Smooth muscle cell (in vitro differentiated cells): ENCODE results near the gene LPGAT1. TPM values are rescaled to one million over a fixed set of nuclear protein-coding genes. Genes with fewer than 3 reads are reported as not detected.

Source experiments
- DNase-seq: peaks from one replicate; lab custom pipeline; 2025; ENCODE audit not compliant: unreplicated experiment; lab: John Stamatoyannopoulos, UW
- H2AFZ ChIP-seq: fragments of 200-600 bp; sonication (generic); 2 replicates; pipeline ENCODE4 v1.6.0; 2016; ENCODE audit warnings: antibody characterized with exemption, low read depth, mild to moderate bottlenecking
- H3F3A ChIP-seq: fragments of 200-600 bp; sonication (generic); 2 replicates; pipeline ENCODE4 v1.6.0; 2017; ENCODE audit warnings: antibody characterized with exemption, low read depth
- H3K27ac ChIP-seq: fragments of 200-600 bp; sonication (generic); 2 replicates; pipeline ENCODE4 v1.5.1; 2016; ENCODE audit warnings: low read depth, mild to moderate bottlenecking
- H3K27me3 ChIP-seq: fragments of 200-600 bp; sonication (generic); 2 replicates; pipeline ENCODE4 v1.6.1; 2016; ENCODE audit warnings: low read depth, mild to moderate bottlenecking
- H3K36me3 ChIP-seq: fragments of 200-600 bp; sonication (generic); 2 replicates; pipeline ENCODE4 v1.5.1; 2016; ENCODE audit warnings: low read depth
- H3K4me1 ChIP-seq: fragments of 200-600 bp; sonication (generic); 2 replicates; pipeline ENCODE4 v1.5.1; 2016; ENCODE audit warnings: low read depth
- H3K4me2 ChIP-seq: fragments of 200-600 bp; sonication (generic); 2 replicates; pipeline ENCODE4 v1.6.0; 2016; ENCODE audit warnings: mild to moderate bottlenecking
- H3K4me3 ChIP-seq: fragments of 200-600 bp; sonication (generic); 2 replicates; pipeline ENCODE4 v1.5.1; 2016; ENCODE audit warnings: mild to moderate bottlenecking
- H3K79me2 ChIP-seq: fragments of 200-600 bp; sonication (generic); 2 replicates; pipeline ENCODE4 v1.6.0; 2016; ENCODE audit warnings: low read depth, mild to moderate bottlenecking
- H3K9ac ChIP-seq: fragments of 200-600 bp; sonication (generic); 2 replicates; pipeline ENCODE4 v1.6.0; 2016; ENCODE audit warnings: low read depth
- H3K9me3 ChIP-seq: fragments of 200-600 bp; sonication (generic); replicated peaks from 2 replicates; pipeline ENCODE4 v1.5.1; 2016; ENCODE audit warnings: low read depth
- H4K20me1 ChIP-seq: fragments of 200-600 bp; sonication (generic); 2 replicates; pipeline ENCODE4 v1.6.0; 2016; ENCODE audit warnings: low read depth
- CTCF ChIP-seq: fragments of 200-600 bp; sonication (generic); IDR thresholded peaks from 2 replicates; pipeline ENCODE4 v1.5.1; 2017; ENCODE audit warnings: borderline replicate concordance, mild to moderate bottlenecking, antibody characterized with exemption; ENCODE audit not compliant: insufficient read depth, poor library complexity, severe bottlenecking
- WGBS: methylation state at CpG from one replicate; pipeline ENCODE4 v1.1.7; 2016; ENCODE audit warnings: low lambda C conversion rate; 5-methylcytosine and 5-hydroxymethylcytosine counted together
- polyA plus RNA-seq: library from polyadenylated mRNA; unstranded; fragments of >200 nt; fragmentation: Nextera tagmentation; extraction: Ambion mirVana; gene quantifications from 2 replicates; pipeline ENCODE4 v1.2.1, GENCODE V29; 2016
- total RNA-seq: library from RNA; depleted of rRNA; stranded (reverse); fragments of >200 nt; gene quantifications from 2 replicates; pipeline ENCODE4 v1.2.3, GENCODE V29; 2014

The LPGAT1 gene
- total and polyA plus RNA-seq, 2 experiments from 2014 or later: 12.0 to 39.7 TPM

- no peaks in the 10 kb centered on the region for H3F3A ChIP-seq
- H3K9ac ChIP-seq: no peak overlapping the region
- no peaks in the 10 kb centered on the region for H3K9me3 ChIP-seq
- H3K36me3 ChIP-seq: peaks cover 9% of the 10 kb centered on the region
- WGBS: 95% methylated on average over 5 of the region's 5 CpGs
- no peak for TF ChIP-seq CTCF
- H3K27ac ChIP-seq: no peak overlapping the region
- DNase-seq: no peak
- H2AFZ ChIP-seq: no peak overlapping the region
- H3K4me1 ChIP-seq: no peaks in the 10 kb centered on the region
- no peak overlapping the region for H3K4me2 ChIP-seq
- H3K27me3 ChIP-seq: no peaks in the 10 kb centered on the region
- no peak overlapping the region for H3K4me3 ChIP-seq
- H4K20me1 ChIP-seq: peaks cover 12% of the 10 kb centered on the region
- peaks cover 14% of the 10 kb centered on the region for H3K79me2 ChIP-seq
Measured at GRCh38 chr1:211822677-211823407, 7.7 kb downstream of the LPGAT1 start.

- H3K79me2 ChIP-seq: peaks cover 9% of the 10 kb centered on the region
- no peaks in the 10 kb centered on the region for H3K27me3 ChIP-seq
- no peak overlapping the region for H3K4me3 ChIP-seq
- H3F3A ChIP-seq: no peaks in the 10 kb centered on the region
- H3K4me1 ChIP-seq: no peaks in the 10 kb centered on the region
- H3K4me2 ChIP-seq: no peak overlapping the region
- no peak for TF ChIP-seq CTCF
- H3K9ac ChIP-seq: no peak overlapping the region
- DNase-seq: no peak
- H3K27ac ChIP-seq: no peak overlapping the region
- peaks cover 11% of the 10 kb centered on the region for H4K20me1 ChIP-seq
- peaks cover 8% of the 10 kb centered on the region for H3K36me3 ChIP-seq
- no peaks in the 10 kb centered on the region for H3K9me3 ChIP-seq
- H2AFZ ChIP-seq: no peak overlapping the region
Measured at GRCh38 chr1:211816586-211816985, 14.0 kb downstream of the LPGAT1 start.

DNA sequence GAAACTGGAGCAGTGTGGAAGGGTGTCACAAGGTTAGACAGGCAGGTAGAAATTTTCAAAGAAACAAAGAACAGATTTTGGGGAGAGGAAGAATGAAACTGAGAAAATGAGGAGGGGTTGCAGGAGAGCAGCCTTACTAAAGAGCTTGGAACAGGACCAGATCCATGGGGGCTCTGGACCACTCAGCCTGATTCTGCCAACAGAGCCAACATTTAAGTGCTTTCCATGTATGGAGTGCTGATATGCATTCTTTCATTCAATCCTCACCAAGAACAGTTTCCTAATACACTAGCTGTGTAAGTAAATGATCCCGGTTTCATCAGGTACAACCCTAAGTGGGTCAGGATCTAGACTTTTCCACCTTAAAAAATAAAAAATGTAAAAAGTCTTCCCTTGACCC is 16.2 kb downstream of the LPGAT1 start:
- Histone ChIP-seq H2AFZ (no peak overlapping the region), H3K79me2 (peaks cover 7% of the 10 kb centered on the region), H3K4me1 (no peaks in the 10 kb centered on the region), H3K9me3 (no peaks in the 10 kb centered on the region), H3K4me3 (no peak overlapping the region), H3K36me3 (peaks cover 11% of the 10 kb centered on the region), H3K9ac (no peak overlapping the region), H3K4me2 (no peak overlapping the region), H3F3A (no peaks in the 10 kb centered on the region), H3K27me3 (no peaks in the 10 kb centered on the region), H4K20me1 (peaks cover 11% of the 10 kb centered on the region), H3K27ac (no peak overlapping the region)
- DNase-seq: no peak
- 100% methylated on average over 1 of the region's 1 CpG for WGBS
- no peak for TF ChIP-seq CTCF

GRCh38 chr1:211813590-211813989 is 17.0 kb downstream of the LPGAT1 start:
- no peak for DNase-seq
- H3K36me3 ChIP-seq: peaks cover 11% of the 10 kb centered on the region
- no peak overlapping the region for H3K9ac ChIP-seq
- no peak overlapping the region for H3K4me2 ChIP-seq
- H4K20me1 ChIP-seq: peaks cover 11% of the 10 kb centered on the region
- H2AFZ ChIP-seq: no peak overlapping the region
- peaks cover 7% of the 10 kb centered on the region for H3K79me2 ChIP-seq
- H3K9me3 ChIP-seq: no peaks in the 10 kb centered on the region
- no peak overlapping the region for H3K27ac ChIP-seq
- TF ChIP-seq CTCF: no peak
- H3K27me3 ChIP-seq: no peaks in the 10 kb centered on the region
- no peaks in the 10 kb centered on the region for H3F3A ChIP-seq
- H3K4me3 ChIP-seq: no peak overlapping the region
- no peaks in the 10 kb centered on the region for H3K4me1 ChIP-seq
